Aorta (tissue), 5 donors: ENCODE results near the gene SMC5. TPM values are rescaled to one million over a fixed set of nuclear protein-coding genes. Genes with fewer than 3 reads are reported as not detected.

Experiments
- ATAC-seq: fragments of 200-7000 bp; cut with Tn5 transposase; one replicate; pipeline ENCODE4 v1.9.1; 2022; ENCODE audit warnings: moderate library complexity; ENCODE audit not compliant: low FRiP score
- DNase-seq, 2 donors: peaks; one replicate each; pipeline ENCODE4 v3.0.0-alpha.2; 2020
- H3K27ac ChIP-seq, 2 donors: one replicate each; pipeline ENCODE4 v1.5.1; 2013; ENCODE audit warnings: low read length in 2 of 2, mild to moderate bottlenecking in 2 of 2, moderate library complexity in 2 of 2, control low read depth in 1 of 2, inconsistent platforms in 1 of 2, low read depth in 1 of 2
- H3K27me3 ChIP-seq, 2 donors: one replicate each; pipeline ENCODE4 v1.6.1; 2013; ENCODE audit warnings: control low read depth in 1 of 2, low read length in 1 of 2, mild to moderate bottlenecking in 1 of 2, moderate library complexity in 1 of 2; ENCODE audit not compliant: insufficient read depth in 2 of 2, control insufficient read depth in 1 of 2
- H3K36me3 ChIP-seq, 2 donors: one replicate each; pipeline ENCODE4 v1.6.1; 2013; ENCODE audit warnings: control low read depth in 1 of 2, low read length in 1 of 2, mild to moderate bottlenecking in 1 of 2; ENCODE audit not compliant: insufficient read depth in 2 of 2, control insufficient read depth in 1 of 2
- H3K4me1 ChIP-seq, 2 donors: one replicate each; pipeline ENCODE4 v1.6.1; 2013; ENCODE audit warnings: low read length in 2 of 2, control low read depth in 1 of 2, mild to moderate bottlenecking in 1 of 2, moderate library complexity in 1 of 2; ENCODE audit not compliant: insufficient read depth in 2 of 2, control insufficient read depth in 1 of 2
- H3K4me3 ChIP-seq, 2 donors: one replicate each; pipeline ENCODE4 v1.5.1; 2013; ENCODE audit warnings: low read length in 2 of 2, control low read depth in 1 of 2, mild to moderate bottlenecking in 1 of 2
- H3K9me3 ChIP-seq: one replicate; pipeline ENCODE4 v1.6.1; 2013; ENCODE audit warnings: mild to moderate bottlenecking, low read length; ENCODE audit not compliant: control insufficient read depth
- WGBS, 2 donors: extraction: QIAGEN DNeasy Blood & Tissue Kit; methylation state at CpG; one replicate each; pipeline ENCODE4 v1.1.7; 2013; 5-methylcytosine and 5-hydroxymethylcytosine counted together
- intact Hi-C, 2 donors: fragments of 100-400 bp; cut with DNase I; formaldehyde crosslinking; loops; one replicate each; pipeline versions ENCODE4 v1.14.2 to v1.15.0; 2022
- polyA plus RNA-seq, 2 donors: library from polyadenylated mRNA; stranded (reverse); fragments of 200-250 nt; gene quantifications; one replicate each; pipeline ENCODE4 v1.2.3, GENCODE V29; 2013
- total RNA-seq, 2 donors: library from RNA; stranded (reverse); fragmentation: NEBNext Ultra II Directional; extraction: Animal tissue kit (Norgen Biotek cat#: 25700); gene quantifications; one replicate each; pipeline ENCODE4 v1.2.1, GENCODE V29; 2021
- donor health status: healthy with polysubstance abuse.
- donor health status: Bipolar disorder and iron deficiency.
- donor health status: DM: no; HTN: no; CAD: no.
- donor health status: DM: no; HTN: no; CAD: no.
- donor health status: DM: yes; HTN: yes; CAD: no.

Gene SMC5
- total and polyA plus RNA-seq, 4 donors, result 10.3 to 37.0 (median 27.7) TPM

DNA sequence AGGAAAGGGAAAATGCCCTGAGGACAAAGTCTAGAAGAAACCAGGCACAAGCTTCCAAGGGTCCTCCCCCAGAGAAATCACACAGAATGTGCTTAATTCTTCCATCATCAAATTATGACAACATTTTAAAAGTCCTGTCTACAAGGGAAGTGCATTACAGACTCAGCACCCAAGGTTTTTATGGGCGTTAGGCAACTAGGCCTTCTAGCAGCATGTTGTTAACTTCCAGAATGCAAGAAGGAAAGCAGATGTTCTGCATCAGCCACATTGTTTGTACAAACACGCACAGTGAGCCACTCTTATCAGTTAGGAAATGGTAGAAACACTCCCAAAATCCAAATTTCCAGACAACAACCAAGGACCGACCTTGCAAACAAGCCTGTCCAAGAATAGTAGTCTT lies 26.5 kb downstream of the SMC5 start:
- WGBS, 2 donors, result 55 to 57% methylated on average over 3 of the region's 3 CpGs
- H3K9me3 ChIP-seq, result no peaks in the 10 kb centered on the region
- DNase-seq (no peak), ATAC-seq (no peak)
- intact Hi-C loops, result no loop called here
- no peaks in the 10 kb centered on the region for H3K4me1 ChIP-seq
- H3K4me3 ChIP-seq, result no peak overlapping the region
- H3K27me3 ChIP-seq, result no peaks in the 10 kb centered on the region
- H3K27ac ChIP-seq, result no peak overlapping the region
- H3K36me3 ChIP-seq, result peaks cover 0 to 5% of the 10 kb centered on the region in 2 donors

DNA sequence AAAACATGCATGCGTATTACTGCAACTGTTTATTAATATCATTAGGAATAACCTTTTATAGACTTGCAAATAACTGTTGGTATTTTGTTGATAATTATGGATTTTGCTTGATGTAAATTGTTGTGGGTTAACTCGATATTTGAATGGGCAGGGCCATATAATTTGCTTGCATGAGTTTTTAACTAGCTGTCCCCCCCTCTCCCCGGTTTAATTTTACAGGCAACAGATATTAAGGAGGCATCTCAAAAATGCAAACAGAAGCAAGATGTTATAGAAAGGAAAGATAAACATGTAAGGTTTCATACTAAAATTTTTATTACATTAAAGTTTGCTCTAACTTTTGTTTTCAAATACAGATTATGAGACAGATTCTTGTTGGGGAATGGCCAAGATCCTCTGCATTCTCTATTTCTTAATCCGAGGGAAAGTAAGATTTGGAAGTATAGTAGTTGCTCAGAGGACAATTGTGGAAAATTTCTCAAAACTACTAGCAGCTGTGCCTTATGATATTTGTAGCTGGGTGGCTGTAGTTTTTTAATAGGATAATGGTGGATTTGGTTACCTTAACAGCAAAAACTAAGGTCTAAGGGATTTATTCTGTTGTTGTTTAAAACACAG lies 27.3 kb downstream of the SMC5 start:
- H3K4me3 ChIP-seq, result no peak overlapping the region
- ATAC-seq, result no peak
- no peak for DNase-seq
- WGBS, 2 donors, result 84% methylated on average over 4 of the region's 4 CpGs
- no peak overlapping the region for H3K27ac ChIP-seq
- H3K36me3 ChIP-seq, result peaks cover 0 to 5% of the 10 kb centered on the region in 2 donors
- H3K4me1 ChIP-seq, result no peaks in the 10 kb centered on the region
- H3K9me3 ChIP-seq, result no peaks in the 10 kb centered on the region
- intact Hi-C loops, result no loop called here
- H3K27me3 ChIP-seq, result no peaks in the 10 kb centered on the region

DNA sequence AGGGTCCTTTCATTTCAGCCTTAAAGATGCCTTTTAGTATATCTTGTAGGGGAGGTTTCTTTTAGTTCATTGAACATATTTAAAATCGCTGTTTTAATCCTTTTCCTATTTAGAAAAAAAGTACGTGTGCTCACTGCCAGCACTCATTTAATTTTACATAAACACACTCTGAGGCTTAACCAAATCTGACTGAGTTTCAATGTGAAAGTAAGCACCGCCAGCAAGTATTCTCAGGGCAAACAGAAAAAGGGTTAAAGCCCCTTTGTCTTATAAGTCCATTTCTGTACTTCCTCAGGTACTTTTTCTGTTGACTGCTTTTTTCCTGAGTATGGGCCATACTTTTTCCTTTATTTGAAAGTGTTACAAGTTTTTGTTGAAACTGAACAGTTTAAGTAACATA lies 31.8 kb downstream of the SMC5 start:
- H3K4me1 ChIP-seq, result no peaks in the 10 kb centered on the region
- intact Hi-C loops, result no loop called here
- no peak overlapping the region for H3K4me3 ChIP-seq
- 83 to 86% methylated on average over 3 of the region's 3 CpGs for WGBS, 2 donors
- H3K9me3 ChIP-seq, result no peaks in the 10 kb centered on the region
- DNase-seq (no peak), ATAC-seq (no peak)
- H3K36me3 ChIP-seq, result peaks cover 2 to 6% of the 10 kb centered on the region in 2 donors
- H3K27ac ChIP-seq, result no peak overlapping the region
- no peaks in the 10 kb centered on the region for H3K27me3 ChIP-seq

DNA sequence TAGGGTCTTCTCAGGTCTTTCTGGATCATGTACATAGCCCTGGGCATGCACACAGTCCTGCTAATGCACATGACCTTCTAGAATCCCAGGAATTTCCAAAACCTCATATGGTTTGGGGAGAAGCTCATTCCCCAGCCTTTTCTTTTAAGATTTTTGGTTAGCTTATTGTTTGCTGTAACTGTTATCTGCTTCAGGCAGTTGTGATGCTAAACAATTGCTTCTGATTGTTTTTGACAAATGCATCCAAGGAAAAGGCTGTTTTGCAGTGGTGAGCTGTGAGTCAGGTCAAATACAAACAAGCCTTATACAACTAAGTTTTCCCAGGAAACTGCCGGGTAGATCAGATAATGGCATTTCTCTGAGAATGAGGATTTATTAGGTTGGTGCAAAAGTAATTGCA lies 32.7 kb downstream of the SMC5 start:
- intact Hi-C loops, result no loop called here
- DNase-seq (no peak), ATAC-seq (no peak)
- H3K4me1 ChIP-seq, result no peaks in the 10 kb centered on the region
- no peak overlapping the region for H3K4me3 ChIP-seq
- no peaks in the 10 kb centered on the region for H3K9me3 ChIP-seq
- H3K27me3 ChIP-seq, result no peaks in the 10 kb centered on the region
- H3K36me3 ChIP-seq, result peaks cover 2 to 8% of the 10 kb centered on the region in 2 donors
- WGBS, 2 donors, result 94 to 95% methylated on average over 1 of the region's 1 CpG
- H3K27ac ChIP-seq, result no peak overlapping the region

DNA sequence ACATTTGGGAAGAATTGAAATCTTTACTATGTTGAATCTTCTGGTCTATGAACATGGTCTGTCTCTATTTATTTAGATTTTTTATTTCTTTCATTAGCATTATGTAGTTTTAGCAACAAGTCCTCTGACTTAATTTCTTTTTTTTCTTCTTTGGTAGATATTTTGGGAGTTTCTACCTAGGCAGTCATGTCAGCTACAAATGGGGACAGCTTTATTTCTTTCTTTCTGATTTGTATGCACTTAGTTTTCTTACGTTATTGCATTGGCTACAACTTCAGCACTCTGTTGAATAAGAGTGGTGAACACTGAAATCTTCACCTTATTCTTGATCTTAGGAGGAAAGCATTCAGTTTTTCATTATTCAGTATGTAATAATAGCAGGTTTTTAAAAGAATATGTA lies 33.5 kb downstream of the SMC5 start:
- no peak overlapping the region for H3K4me3 ChIP-seq
- no peaks in the 10 kb centered on the region for H3K27me3 ChIP-seq
- H3K27ac ChIP-seq, result no peak overlapping the region
- no peak for ATAC-seq
- DNase-seq, result no peak
- intact Hi-C loops, result no loop called here
- no peaks in the 10 kb centered on the region for H3K9me3 ChIP-seq
- no peaks in the 10 kb centered on the region for H3K4me1 ChIP-seq
- 97 to 100% methylated on average over 1 of the region's 1 CpG for WGBS, 2 donors
- H3K36me3 ChIP-seq, result peaks cover 2 to 8% of the 10 kb centered on the region in 2 donors

DNA sequence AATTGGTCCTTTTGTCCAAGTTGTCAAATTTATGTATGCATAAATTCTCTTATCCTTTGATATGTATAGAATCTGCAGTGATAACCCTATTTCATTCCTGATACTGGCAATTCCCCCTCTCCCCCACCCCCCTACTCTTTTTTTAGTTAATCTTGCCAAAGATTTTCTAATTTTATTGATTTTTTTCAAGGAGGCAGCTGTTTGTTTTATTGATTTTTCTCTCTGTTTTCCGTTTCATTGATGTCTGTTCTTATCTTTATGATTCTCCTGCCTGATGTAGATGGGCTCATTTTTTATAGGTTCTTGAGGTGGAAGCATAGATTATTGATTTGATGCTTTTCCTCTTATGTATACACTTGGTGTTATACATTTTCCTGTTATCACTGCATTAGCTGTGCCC lies 34.4 kb downstream of the SMC5 start:
- intact Hi-C loops, result no loop called here
- Histone ChIP-seq H3K4me3 (no peak overlapping the region), H3K27me3 (no peaks in the 10 kb centered on the region), H3K27ac (no peak overlapping the region), H3K4me1 (no peaks in the 10 kb centered on the region), H3K36me3 (peaks cover 2 to 8% of the 10 kb centered on the region in 2 donors), H3K9me3 (no peaks in the 10 kb centered on the region)
- WGBS, 2 donors, result 96 to 98% methylated on average over 1 of the region's 1 CpG
- ATAC-seq, result no peak
- DNase-seq, result no peak

DNA sequence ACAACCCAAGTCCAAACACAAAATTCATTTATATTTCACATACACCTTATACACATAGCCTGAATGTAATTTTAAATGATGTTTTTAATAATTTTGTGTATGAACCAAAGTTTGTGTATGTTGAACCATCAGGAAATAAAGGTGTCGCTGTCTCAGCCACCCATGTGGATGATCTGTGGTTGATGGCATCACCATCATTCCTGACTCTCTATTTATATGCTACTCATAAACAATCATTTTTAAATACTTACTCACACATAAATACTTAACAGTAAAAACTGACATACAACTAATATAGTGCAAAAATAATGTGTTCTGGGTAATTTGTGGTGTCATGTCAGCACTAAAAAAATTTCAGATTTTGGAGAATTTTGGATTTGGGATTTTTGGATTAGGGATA lies 38.4 kb downstream of the SMC5 start:
- no peak for ATAC-seq

DNA sequence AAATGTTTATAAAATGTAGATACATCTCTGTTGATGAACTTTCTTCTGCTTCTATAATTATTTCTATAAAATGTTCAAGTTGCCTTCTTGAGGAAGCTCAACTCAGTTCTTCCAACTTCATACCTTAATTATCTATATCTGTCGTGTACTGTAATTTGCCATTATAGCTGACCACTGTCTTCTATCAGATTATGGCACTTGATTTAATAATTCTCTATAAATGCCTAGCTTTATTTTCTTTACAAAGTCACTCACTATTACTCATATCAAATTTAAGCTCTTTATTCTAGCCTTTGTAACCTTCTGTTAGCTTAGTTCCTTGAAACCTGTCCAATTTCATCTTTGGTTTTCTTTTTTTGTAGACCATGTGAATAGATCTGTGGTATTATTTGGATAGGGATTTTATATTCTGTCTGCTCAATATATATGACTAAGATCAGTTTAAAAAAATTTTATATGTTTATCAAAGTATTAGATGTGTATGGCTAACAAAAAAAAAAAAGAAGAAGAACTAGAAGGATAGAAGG lies 39.5 kb downstream of the SMC5 start:
- intact Hi-C loops, result no loop called here
- WGBS, 2 donors, result 92 to 95% methylated on average over 1 of the region's 1 CpG
- no peak overlapping the region for H3K4me3 ChIP-seq
- no peaks in the 10 kb centered on the region for H3K9me3 ChIP-seq
- no peaks in the 10 kb centered on the region for H3K27me3 ChIP-seq
- H3K36me3 ChIP-seq, result peaks cover 0 to 2% of the 10 kb centered on the region in 2 donors
- ATAC-seq (no peak), DNase-seq (no peak)
- H3K4me1 ChIP-seq, result no peaks in the 10 kb centered on the region
- H3K27ac ChIP-seq, result no peak overlapping the region

More for the DNA sequence above, 38.4 kb downstream of the SMC5 start:
- no peak for DNase-seq
- Histone ChIP-seq H3K4me3 (no peak overlapping the region), H3K36me3 (peaks cover 0 to 2% of the 10 kb centered on the region in 2 donors), H3K4me1 (no peaks in the 10 kb centered on the region), H3K9me3 (no peaks in the 10 kb centered on the region), H3K27ac (no peak overlapping the region), H3K27me3 (no peaks in the 10 kb centered on the region)
- 99 to 100% methylated on average over 1 of the region's 1 CpG for WGBS, 2 donors
- intact Hi-C loops, result no loop called here

DNA sequence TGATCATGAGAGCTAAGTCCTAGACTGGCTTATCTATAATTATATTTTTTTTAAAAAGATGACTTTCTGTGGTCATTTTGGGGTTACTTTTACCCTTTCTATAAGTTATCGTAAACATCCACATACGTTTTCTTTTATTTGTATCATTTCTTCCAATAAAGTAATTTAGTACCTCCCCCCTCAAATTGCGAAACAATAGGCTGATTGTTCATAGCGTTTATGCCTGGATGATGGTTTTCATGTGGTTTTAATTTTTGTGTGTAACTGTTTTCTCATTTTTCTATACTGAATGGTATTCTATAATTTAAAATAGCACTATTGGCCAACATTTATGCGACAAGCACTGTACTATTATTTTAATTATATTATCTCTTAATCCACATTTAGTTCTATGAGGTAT lies 44.5 kb downstream of the SMC5 start:
- Histone ChIP-seq H3K4me3 (no peak overlapping the region), H3K9me3 (no peaks in the 10 kb centered on the region), H3K36me3 (no peaks in the 10 kb centered on the region), H3K27ac (no peak overlapping the region), H3K27me3 (no peaks in the 10 kb centered on the region), H3K4me1 (no peaks in the 10 kb centered on the region)
- no peak for ATAC-seq
- intact Hi-C loops, result no loop called here
- no peak for DNase-seq
- 92 to 94% methylated on average over 5 of the region's 5 CpGs for WGBS, 2 donors
